Aortic smooth muscle cell (primary cell): ENCODE results near the gene KCNIP2. TPM values are rescaled to one million over a fixed set of nuclear protein-coding genes. Genes with fewer than 3 reads are reported as not detected.

Experiments used
- total RNA-seq: library from RNA; depleted of rRNA; stranded (reverse); fragments of >200 nt; gene quantifications from 2 replicates; pipeline ENCODE4 v1.2.3, GENCODE V29; 2014

KCNIP2 gene
- total RNA-seq = 0.66 and 1.1 TPM in 2 replicates

GRCh38 chr10:101843032-101844021 lies at the start of gene KCNIP2:
TSS of gene KCNIP2 (minus strand) at chr10:101843800. CDS start at chr10:101843568, 232 bp downstream.

GRCh38 chr10:101818119-101818871 lies 25.3 kb downstream of the KCNIP2 start, which contains the start of gene OGA:
TSS of gene OGA (minus strand) at chr10:101818444. CDS start at chr10:101818022, 422 bp downstream.

GRCh38 chr10:101782811-101783735 lies 60.5 kb downstream of the KCNIP2 start, which contains the start of gene NPM3:
TSS of gene NPM3 (minus strand) at chr10:101783446. CDS start at chr10:101783390, 56 bp downstream.

Other genes with a start within 250 kb of the KCNIP2 start
- gene FBXW4, start 148.6 kb downstream of the KCNIP2 start, total RNA-seq = 35.8 and 42.7 TPM in 2 replicates
- gene FGF8, start 67.7 kb downstream of the KCNIP2 start, total RNA-seq = not detected in 2 replicates
- gene NPM3, start 60.4 kb downstream of the KCNIP2 start, total RNA-seq = 49.3 and 66.5 TPM in 2 replicates
- 110 and 170 TPM in 2 replicates for gene OGA, start 25.4 kb downstream of the KCNIP2 start, total RNA-seq
- 8.7 and 9.6 TPM in 2 replicates for gene ARMH3, start 212.4 kb upstream of the KCNIP2 start, total RNA-seq
- 21.5 and 22.5 TPM in 2 replicates for gene HPS6, start 221.5 kb upstream of the KCNIP2 start, total RNA-seq